ENCODE results near the gene OR51Q1.
A peak's percentile ranks its signal among the peaks of the same experiment; 100 is the strongest.

- TF ChIP-seq CTCF (conservative IDR thresholded peaks at IDR 0.05; ENCODE audit: low read depth, low read length) (0 out of 2 replicates have a peak, but pooled peaks have one; percentile 14), EZH2phosphoT487 (IDR thresholded peaks at IDR 0.05; ENCODE audit: borderline replicate concordance, low read length) (no peak)
Measured at GRCh38 chr11:5390210-5390609, 31.7 kb upstream of the OR51Q1 start.
